HG02973 (cell line): Measurements from ENCODE around the gene DDX47.
A peak's percentile ranks its signal among the peaks of the same experiment; 100 is the strongest.
"Not testable (repeated sequence)": the region's sequence is repeated elsewhere in the genome, so short reads cannot be mapped to it uniquely, and the experiment has no call there.

Source experiments
- ATAC-seq: cut with Tn5 transposase; IDR thresholded peaks from one replicate; pipeline ENCODE4 v1.9.1; 2021; ENCODE audit warnings: moderate library complexity; ENCODE audit not compliant: unreplicated experiment

The DDX47 gene

GRCh38 chr12:12820376-12820775 is 7.2 kb downstream of the DDX47 start:
- ATAC-seq = not testable (repeated sequence)

GRCh38 chr12:12821975-12822374 is 8.8 kb downstream of the DDX47 start:
- ATAC-seq = no peak

- no peak for ATAC-seq
These were observed 9.7 kb downstream of the DDX47 start for GRCh38 chr12:12822886-12823285.

- ATAC-seq = no peak
These were observed 10.2 kb downstream of the DDX47 start for GRCh38 chr12:12823300-12823699.

- ATAC-seq = no peak
These were observed 10.7 kb downstream of the DDX47 start for GRCh38 chr12:12823811-12824210.

- no peak for ATAC-seq
These were observed 22.4 kb downstream of the DDX47 start for GRCh38 chr12:12835378-12836146.

GRCh38 chr12:12836571-12836970 is 23.4 kb downstream of the DDX47 start:
- no peak for ATAC-seq

GRCh38 chr12:12837025-12837812 is 24.1 kb downstream of the DDX47 start:
- ATAC-seq = peak; percentile 56

- no peak for ATAC-seq
These were observed 24.6 kb downstream of the DDX47 start for GRCh38 chr12:12837813-12838153.

GRCh38 chr12:12839003-12839395 is 25.9 kb downstream of the DDX47 start:
- no peak for ATAC-seq

- ATAC-seq = not testable (repeated sequence)
These were observed 26.3 kb downstream of the DDX47 start for GRCh38 chr12:12839439-12839838.

- no peak for ATAC-seq
These were observed 26.9 kb downstream of the DDX47 start for GRCh38 chr12:12839873-12840579.

GRCh38 chr12:12840580-12840899 is 27.4 kb downstream of the DDX47 start:
- no peak for ATAC-seq

- not testable (repeated sequence) for ATAC-seq
These were observed 28.3 kb downstream of the DDX47 start for GRCh38 chr12:12841428-12841827.

GRCh38 chr12:12845794-12846243 is 32.7 kb downstream of the DDX47 start:
- ATAC-seq = no peak

- ATAC-seq = not testable (repeated sequence)
These were observed 33.6 kb downstream of the DDX47 start for GRCh38 chr12:12846780-12847179.

- no peak for ATAC-seq
These were observed 40.3 kb downstream of the DDX47 start for GRCh38 chr12:12853435-12853834.

- ATAC-seq = no peak
These were observed 46.5 kb downstream of the DDX47 start for GRCh38 chr12:12859690-12860089.

- ATAC-seq = no peak
These were observed 51.1 kb downstream of the DDX47 start for GRCh38 chr12:12864243-12864642.

GRCh38 chr12:12868477-12869235 is 55.5 kb downstream of the DDX47 start:
- ATAC-seq = no peak

GRCh38 chr12:12870465-12870864 is 57.3 kb downstream of the DDX47 start:
- ATAC-seq = no peak
